GM18870 (cell line): ENCODE data around the gene CREB5.

Experiments used
- ATAC-seq: cut with Tn5 transposase; IDR thresholded peaks from one replicate; pipeline ENCODE4 v1.9.1; 2021; ENCODE audit warnings: moderate library complexity; ENCODE audit not compliant: unreplicated experiment

Gene CREB5

GRCh38 chr7:28669330-28669729 lies 257.0 kb downstream of the CREB5 start:
- no peak for ATAC-seq

DNA sequence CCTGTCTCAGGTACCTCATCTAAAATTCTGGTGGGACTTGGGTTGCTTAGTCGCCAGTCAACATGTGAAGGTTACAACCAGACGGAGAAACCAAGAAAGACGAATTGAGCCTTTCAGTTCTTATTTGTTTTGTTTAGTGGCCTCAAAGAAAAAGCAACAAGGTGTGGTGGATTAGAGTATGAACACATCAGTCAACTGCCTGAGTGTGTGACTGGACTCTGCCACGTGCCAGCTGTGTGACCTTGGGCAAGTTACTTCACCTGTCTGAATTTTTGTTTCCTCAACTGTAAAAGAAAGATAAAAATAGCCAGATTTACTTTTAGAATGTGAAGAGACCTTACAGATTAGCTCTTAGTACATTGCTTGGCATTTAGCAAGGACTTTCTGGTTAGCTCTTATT lies 259.2 kb downstream of the CREB5 start:
- no peak for ATAC-seq

DNA sequence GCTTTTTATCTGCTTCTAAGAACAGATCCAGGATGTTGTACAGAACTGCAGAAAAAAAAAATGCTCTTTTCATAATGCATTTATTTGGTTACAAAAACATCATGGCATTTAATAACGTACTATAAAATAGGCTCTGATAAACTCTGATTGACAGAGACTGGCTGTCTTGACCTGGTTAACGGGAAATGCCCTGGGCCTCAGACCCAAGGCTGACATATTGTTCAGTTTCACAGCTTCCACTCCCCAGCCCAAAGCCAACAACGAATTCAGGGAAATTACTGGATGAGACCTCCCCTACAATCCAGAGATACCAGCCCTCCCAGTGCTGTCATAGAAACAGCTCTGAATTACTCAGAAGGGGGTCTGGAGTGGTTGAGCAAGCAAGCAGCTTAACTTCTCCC lies 260.1 kb downstream of the CREB5 start:
- no peak for ATAC-seq

DNA sequence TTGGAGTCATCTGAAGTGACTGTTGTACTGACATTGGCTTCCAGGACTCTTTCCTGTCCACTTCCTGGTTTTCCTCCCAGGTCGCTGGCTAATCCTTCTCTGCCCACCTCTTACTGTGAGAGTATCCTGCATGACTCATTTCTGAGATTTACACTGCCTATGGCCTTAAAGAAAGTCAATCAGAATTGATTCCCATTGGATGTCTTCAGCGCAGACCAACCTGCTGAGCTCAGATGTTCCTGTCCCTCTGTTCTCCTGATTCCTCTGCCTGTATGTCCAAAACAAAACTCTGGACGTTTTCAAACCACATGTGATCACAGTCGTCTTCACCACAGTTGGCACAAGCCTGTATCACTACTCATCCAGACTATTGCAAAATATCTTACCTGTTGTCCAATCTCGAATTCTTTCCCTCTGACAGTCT lies 262.1 kb downstream of the CREB5 start:
- no peak for ATAC-seq

DNA sequence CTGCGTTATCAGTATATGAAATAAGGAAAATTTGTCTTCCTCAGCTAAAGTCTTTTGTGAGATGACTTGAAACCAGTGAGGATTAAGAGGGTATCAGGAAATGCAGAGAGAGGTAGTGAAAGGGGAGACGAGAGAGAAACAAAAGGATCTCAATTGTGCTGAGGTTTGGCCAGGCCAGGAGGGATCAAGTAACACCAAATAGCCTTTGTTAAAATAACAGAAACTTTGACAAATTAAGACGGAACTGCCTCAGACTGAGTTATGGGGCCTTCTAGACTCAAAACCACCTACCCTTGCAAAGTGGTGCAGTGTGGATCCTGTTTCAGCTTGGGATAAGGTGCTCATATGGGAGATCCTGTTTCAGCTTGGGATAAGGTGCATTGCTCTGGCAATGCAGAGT lies 263.1 kb downstream of the CREB5 start:
- ATAC-seq: no peak

DNA sequence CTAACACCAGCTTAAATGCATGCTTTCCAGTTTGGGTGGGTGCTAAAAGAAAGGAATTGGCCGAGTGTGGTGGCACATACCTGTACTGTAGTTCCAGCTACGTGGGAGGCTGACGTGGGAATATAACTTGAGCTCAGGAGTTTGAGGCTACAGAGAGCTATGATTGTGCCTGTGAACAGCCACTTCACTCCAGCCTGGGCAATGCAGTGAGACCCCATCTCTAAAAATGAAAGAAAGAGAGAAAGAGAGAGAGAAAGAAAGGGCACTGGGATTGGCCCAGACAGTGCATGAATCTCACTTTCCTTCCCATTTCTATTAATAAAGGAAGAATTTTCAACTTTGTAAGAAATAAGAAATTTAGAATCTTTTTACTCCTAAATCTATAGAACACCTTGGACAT lies 265.4 kb downstream of the CREB5 start:
- ATAC-seq: no peak

DNA sequence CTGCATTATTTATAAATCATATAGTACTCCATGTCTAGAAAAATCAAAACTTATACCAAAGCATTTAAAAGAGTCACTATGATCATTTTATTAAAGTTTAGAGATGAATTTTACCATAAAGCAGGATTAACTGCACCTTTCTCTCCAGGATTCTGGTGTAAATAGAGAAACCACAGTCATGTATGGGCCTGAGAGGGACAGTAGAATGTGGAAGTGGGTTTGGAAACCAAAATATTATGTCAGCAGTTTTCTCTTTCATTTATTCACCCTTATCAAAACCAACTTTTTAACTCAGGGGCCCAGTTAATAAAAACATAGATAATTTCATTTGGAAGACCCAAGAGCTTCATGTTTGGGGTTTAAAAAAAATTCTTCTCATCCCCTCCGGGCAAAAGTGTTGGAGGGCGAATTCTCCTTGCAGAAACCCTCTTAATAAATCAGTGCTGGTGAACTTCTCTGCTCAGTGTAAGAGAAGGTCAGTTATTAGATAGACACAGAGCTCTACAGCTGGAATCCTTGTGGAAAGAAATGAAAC lies 266.2 kb downstream of the CREB5 start:
- no peak for ATAC-seq

- ATAC-seq: no peak
Observed at GRCh38 chr7:28681693-28682310, 269.5 kb downstream of the CREB5 start.

GRCh38 chr7:28682801-28683200 lies 270.5 kb downstream of the CREB5 start:
- no peak for ATAC-seq

DNA sequence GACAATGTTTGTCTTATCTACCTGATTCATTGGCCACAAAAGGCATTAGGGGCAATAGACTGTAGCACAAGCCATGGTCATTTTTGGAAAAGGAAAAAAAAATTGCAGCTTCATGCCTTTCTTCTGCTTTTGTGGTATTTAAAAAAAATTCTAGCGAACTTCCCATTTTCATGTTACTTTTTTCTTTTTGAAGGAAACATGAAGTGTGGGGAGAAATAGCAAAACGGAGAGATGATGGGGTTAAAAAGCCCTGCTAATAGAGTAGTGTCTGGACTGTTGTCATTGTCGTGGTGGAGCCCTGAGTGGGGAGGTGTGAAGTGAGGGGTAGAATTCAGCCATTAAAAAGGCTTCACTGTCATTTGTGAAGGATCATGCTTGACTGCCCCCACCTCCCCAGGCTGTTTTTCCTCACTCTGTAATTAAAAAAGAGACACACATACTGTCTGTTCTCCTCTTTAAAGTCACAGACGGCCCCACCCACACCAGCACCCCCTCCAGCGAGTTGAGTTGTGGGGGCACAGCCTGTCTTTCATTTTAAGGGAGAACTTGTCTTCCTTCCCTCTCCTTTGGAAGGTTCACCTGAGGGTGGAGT lies 272.4 kb downstream of the CREB5 start:
- no peak for ATAC-seq

DNA sequence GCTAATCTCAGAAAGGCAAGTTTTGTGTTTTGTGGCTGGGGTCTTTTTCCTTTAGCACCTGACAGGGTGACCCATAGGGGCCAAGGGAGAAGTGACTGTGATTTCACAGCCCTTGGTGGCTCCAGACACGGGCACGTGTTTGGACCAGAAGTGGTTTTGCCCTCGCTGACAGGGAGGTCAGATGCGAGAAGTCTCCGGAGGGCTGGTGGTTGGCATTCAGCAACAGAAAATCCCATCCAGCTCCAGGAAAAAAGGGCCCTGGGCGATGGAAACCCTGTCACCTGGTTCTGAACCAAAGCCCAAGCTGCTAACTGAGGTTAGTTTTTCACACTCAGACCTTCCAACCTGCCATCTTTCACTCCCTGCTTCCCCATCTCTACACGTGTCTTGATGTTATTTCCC lies 272.9 kb downstream of the CREB5 start:
- no peak for ATAC-seq

GRCh38 chr7:28685644-28686417 lies 273.5 kb downstream of the CREB5 start:
- peak; percentile 47 for ATAC-seq

DNA sequence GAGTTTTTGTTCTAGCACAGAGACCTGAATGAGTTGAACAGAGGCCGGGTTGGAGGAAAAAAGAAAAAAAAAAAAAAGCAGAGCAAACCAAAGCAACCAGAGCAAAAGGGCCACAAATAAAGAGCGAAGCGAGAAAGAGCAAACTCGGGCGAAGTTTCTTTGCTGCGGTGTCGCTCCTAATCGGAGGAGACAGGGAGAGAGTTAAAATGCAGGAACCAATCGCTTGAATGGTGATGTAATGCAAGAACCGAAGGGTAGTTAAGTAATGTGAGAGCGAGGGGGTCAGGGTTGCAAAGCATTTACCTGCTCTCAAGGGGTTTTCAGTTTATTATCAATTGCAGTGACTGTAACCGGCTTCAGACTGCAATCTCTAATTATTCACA lies 274.1 kb downstream of the CREB5 start:
- ATAC-seq: no peak

DNA sequence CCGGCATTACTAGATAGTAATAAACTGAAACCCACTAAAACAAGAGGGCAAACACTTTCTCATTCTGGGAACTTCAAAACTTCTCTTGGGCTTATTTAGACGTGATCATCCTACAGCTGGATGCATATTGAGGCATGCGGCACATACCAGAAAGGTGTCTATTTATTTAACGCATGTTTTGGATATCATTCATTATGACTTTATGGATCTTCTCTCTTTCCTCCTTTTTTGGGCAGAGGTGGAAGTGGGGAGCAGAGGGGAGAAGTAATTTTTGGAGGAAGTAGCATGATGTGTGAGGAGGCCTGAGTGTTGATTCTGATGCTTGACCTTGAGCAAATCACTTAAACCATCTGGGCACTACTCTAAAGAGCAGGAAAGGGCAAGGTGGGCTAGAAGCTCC lies 275.2 kb downstream of the CREB5 start:
- no peak for ATAC-seq

GRCh38 chr7:28688174-28688573 lies 275.9 kb downstream of the CREB5 start:
- no peak for ATAC-seq

DNA sequence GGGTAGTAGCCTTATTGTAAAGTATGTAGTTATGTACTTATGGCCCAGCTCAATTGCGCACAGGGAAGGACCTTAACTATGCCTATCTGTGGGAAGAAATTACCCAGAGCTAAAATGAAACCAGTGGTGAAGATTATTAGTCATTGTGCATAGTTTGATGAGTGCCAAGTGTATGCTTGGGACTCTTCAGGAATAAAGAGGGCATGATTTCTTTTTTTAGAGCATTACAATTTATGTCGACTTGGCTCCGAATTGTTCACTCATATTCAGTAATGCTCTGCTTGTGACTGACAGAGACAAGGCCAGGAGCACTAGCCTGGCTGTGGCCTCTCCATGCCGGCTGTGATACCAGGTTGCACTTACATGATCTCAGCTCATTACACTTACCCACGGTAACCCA lies 276.3 kb downstream of the CREB5 start:
- no peak for ATAC-seq

- no peak for ATAC-seq
Observed at GRCh38 chr7:28695300-28696295, 283.3 kb downstream of the CREB5 start.

GRCh38 chr7:28697913-28698563 lies 285.7 kb downstream of the CREB5 start:
- ATAC-seq: no peak

- ATAC-seq: no peak
Observed at GRCh38 chr7:28698840-28699239, 286.5 kb downstream of the CREB5 start.

DNA sequence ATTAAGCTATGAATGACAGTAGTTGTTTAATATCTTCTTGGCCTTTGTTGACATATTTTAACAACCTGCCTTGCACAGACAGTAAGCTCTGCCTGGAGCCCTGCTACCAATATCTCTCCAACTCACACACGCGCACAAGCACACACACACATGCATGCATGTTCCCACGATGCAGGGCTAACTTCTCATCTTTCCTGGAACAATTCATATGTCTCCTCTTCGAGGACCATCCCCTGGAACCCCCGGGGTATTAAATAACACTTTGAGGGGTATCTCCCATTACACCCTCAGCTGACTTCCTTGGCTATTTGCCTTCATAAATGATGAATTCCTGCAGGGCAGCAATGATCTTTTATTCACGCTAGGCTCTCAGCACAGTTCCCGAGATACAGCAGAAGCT lies 287.8 kb downstream of the CREB5 start:
- ATAC-seq: no peak
